ENCODE data around the gene LY6G6D. TPM values are rescaled to one million over a fixed set of nuclear protein-coding genes. Genes with fewer than 3 reads are reported as not detected.
A peak's percentile ranks its signal among the peaks of the same experiment; 100 is the strongest.

LY6G6D gene
- total and polyA plus RNA-seq, 2 donors (not counting 3 experiments of a cell fraction or from before 2014, with no cell fraction given), result not detected

DNA sequence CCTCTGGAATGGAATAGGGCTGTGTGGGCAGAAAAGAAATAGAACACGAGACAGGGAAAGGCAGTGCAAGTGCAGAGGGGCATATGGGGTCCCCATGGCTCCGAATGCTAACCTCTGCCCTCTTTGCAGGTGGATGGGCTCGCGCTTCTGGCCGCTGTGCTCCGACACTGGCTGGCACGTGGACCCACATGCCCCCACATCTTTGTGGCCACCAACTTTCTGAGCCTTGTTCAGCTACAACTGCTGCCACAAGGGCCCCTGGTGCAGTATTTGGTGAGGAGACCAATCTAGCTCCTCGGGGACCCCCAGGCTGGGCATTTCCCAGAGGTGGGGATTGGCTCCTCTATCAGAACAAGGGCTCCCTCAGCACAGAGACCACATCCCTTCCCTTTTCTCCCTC, 46.2 kb downstream of the LY6G6D start:
- no peak for TF ChIP-seq FOS (IDR thresholded peaks at IDR 0.05; ENCODE audit: borderline replicate concordance, insufficient read depth, low read length)
- TF ChIP-seq MYC (IDR thresholded peaks at IDR 0.05; ENCODE audit: low read depth, low read length), result no peak
- TF ChIP-seq EZH2 (IDR thresholded peaks at IDR 0.05; ENCODE audit: borderline replicate concordance, low read depth, low read length, severe bottlenecking), result no peak
- no peak for TF ChIP-seq POLR2A (IDR thresholded peaks at IDR 0.05; ENCODE audit: low read depth, low read length)
- no peak for TF ChIP-seq JUN (IDR thresholded peaks at IDR 0.05; ENCODE audit: borderline replicate concordance, insufficient read depth, insufficient read length, low read depth)
- TF ChIP-seq POLR2AphosphoS5 (IDR thresholded peaks at IDR 0.05; ENCODE audit: insufficient read depth, low read depth, low read length), result no peak
- H3K27me3 ChIP-seq (ENCODE audit: control insufficient read depth in 2 of 2, insufficient read depth in 2 of 2, low read length in 2 of 2), result no peaks in the 10 kb centered on the region
- FAIRE-seq (no peak), DNase-seq (ENCODE audit: low read depth, low spot score) (no peak)
- no TSS peak for BruUV-seq (replicated peaks)
- no peaks in the 10 kb centered on the region for H4K20me1 ChIP-seq (replicated peaks; ENCODE audit: control insufficient read depth, extremely low read depth, insufficient read depth, low read length)
- H3K79me2 ChIP-seq (ENCODE audit: control insufficient read depth, insufficient read depth, low read length), result no peaks in the 10 kb centered on the region
- no peaks in the 10 kb centered on the region for H3K4me1 ChIP-seq (ENCODE audit: control insufficient read depth, extremely low read depth, insufficient read depth, low read length)
- intact Hi-C loops (cut with micrococcal nuclease), result no loop called here
- dilution Hi-C loops (cut with MboI; ENCODE audit: extremely low pct_ligation_motif_present, low sequenced_read_pairs), result no loop called here
- H3K9me1 ChIP-seq (replicated peaks; ENCODE audit: control insufficient read depth, extremely low read depth, insufficient read depth, low read length), result no peaks in the 10 kb centered on the region
- H2AFZ ChIP-seq (ENCODE audit: low read depth, low read length), result no peak overlapping the region
- H3K9ac ChIP-seq (replicated peaks; ENCODE audit: extremely low read depth, insufficient read depth, low read length), result no peak overlapping the region
- no peak overlapping the region for H3K4me3 ChIP-seq (replicated peaks in 1 of 3; ENCODE audit: insufficient read depth in 1 of 3, low read depth in 1 of 3, low read length in 3 of 3)
- POLR2A ChIA-PET, result no interaction called here
- peaks cover 2% of the 10 kb centered on the region in 2 experiments for H3K36me3 ChIP-seq (ENCODE audit: control insufficient read depth in 2 of 2, extremely low read depth in 1 of 2, insufficient read depth in 2 of 2, low read length in 2 of 2)
- CTCF ChIA-PET, result interaction anchor here (1.0 kb wide), 1 partner anchor 9 kb away, joined by 3 read pairs; no protein-coding TSS in a partner anchor
- no peak overlapping the region for H3K27ac ChIP-seq (ENCODE audit: insufficient read depth, low read depth, low read length)
- no peak overlapping the region for H3K4me2 ChIP-seq (ENCODE audit: insufficient read depth, low read length)
- H3K9me3 ChIP-seq (replicated peaks; ENCODE audit: control insufficient read depth, insufficient read depth, low read length), result no peaks in the 10 kb centered on the region

DNA sequence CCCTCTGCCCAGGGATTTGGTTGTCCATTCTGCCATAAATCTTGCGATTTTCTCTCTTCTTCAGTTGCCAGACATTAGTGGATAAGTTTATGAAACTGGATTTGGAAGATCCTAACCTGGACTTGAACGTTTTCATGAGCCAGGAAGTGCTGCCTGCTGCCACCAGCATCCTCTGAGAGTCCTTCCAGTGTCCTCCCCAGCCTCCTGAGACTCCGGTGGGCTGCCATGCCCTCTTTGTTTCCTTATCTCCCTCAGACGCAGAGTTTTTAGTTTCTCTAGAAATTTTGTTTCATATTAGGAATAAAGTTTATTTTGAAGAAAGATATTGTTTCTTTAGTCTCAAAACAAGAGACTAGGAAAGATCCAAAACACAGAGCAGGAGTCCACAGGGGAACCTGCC, 47.2 kb downstream of the LY6G6D start, which contains the start of gene SAPCD1:
SAPCD1 (plus strand) TSS at position 301 of the 400 bp plus-strand sequence. CDS start 399 bp downstream, outside the sequence.
- dilution Hi-C loops (cut with MboI; ENCODE audit: extremely low pct_ligation_motif_present, low sequenced_read_pairs), result no loop called here
- CTCF ChIA-PET, result no interaction called here

More for the DNA sequence above, 47.2 kb downstream of the LY6G6D start, which contains the start of gene SAPCD1:
- H3K9me1 ChIP-seq (replicated peaks; ENCODE audit: control insufficient read depth, extremely low read depth, insufficient read depth, low read length), result no peaks in the 10 kb centered on the region
- intact Hi-C loops (cut with micrococcal nuclease), result no loop called here
- H3K4me2 ChIP-seq (ENCODE audit: insufficient read depth, low read length), result no peak within 1 kb of the TSS
- no peak within 1 kb of the TSS for H3K4me3 ChIP-seq (replicated peaks in 1 of 3; ENCODE audit: insufficient read depth in 1 of 3, low read depth in 1 of 3, low read length in 3 of 3)
- no peak for DNase-seq (ENCODE audit: low read depth, low spot score)
- no peak within 1 kb of the TSS for H3K9ac ChIP-seq (replicated peaks; ENCODE audit: extremely low read depth, insufficient read depth, low read length)
- POLR2A ChIA-PET, result no interaction called here
- H3K79me2 ChIP-seq (ENCODE audit: control insufficient read depth, insufficient read depth, low read length), result no peaks in the 10 kb centered on the region
- H2AFZ ChIP-seq (ENCODE audit: low read depth, low read length), result no peak within 1 kb of the TSS
- peaks cover 2% of the 10 kb centered on the region in 2 experiments for H3K36me3 ChIP-seq (ENCODE audit: control insufficient read depth in 2 of 2, extremely low read depth in 1 of 2, insufficient read depth in 2 of 2, low read length in 2 of 2)
- FAIRE-seq, result no peak
- no peaks in the 10 kb centered on the region for H3K9me3 ChIP-seq (replicated peaks; ENCODE audit: control insufficient read depth, insufficient read depth, low read length)
- H3K4me1 ChIP-seq (ENCODE audit: control insufficient read depth, extremely low read depth, insufficient read depth, low read length), result no peaks in the 10 kb centered on the region
- H3K27ac ChIP-seq (ENCODE audit: insufficient read depth, low read depth, low read length), result peak within 1 kb of the TSS; percentile 2
- BruUV-seq (replicated peaks), result TSS peak; percentile 12
- no peaks in the 10 kb centered on the region for H3K27me3 ChIP-seq (ENCODE audit: control insufficient read depth in 2 of 2, insufficient read depth in 2 of 2, low read length in 2 of 2)
- TF ChIP-seq FOS (IDR thresholded peaks at IDR 0.05; ENCODE audit: borderline replicate concordance, insufficient read depth, low read length) (no peak), JUN (IDR thresholded peaks at IDR 0.05; ENCODE audit: borderline replicate concordance, insufficient read depth, insufficient read length, low read depth) (no peak), GATA2 (IDR thresholded peaks at IDR 0.05; ENCODE audit: insufficient read depth, insufficient read length, low read depth, low read length) (no peak), POLR2AphosphoS5 (IDR thresholded peaks at IDR 0.05; ENCODE audit: insufficient read depth, low read depth, low read length) (no peak), POLR2A (IDR thresholded peaks at IDR 0.05; ENCODE audit: low read depth, low read length) (no peak), EZH2 (IDR thresholded peaks at IDR 0.05; ENCODE audit: borderline replicate concordance, low read depth, low read length, severe bottlenecking) (no peak), MYC (IDR thresholded peaks at IDR 0.05; ENCODE audit: low read depth, low read length) (no peak)
- TF ChIP-seq, protein P1, sequence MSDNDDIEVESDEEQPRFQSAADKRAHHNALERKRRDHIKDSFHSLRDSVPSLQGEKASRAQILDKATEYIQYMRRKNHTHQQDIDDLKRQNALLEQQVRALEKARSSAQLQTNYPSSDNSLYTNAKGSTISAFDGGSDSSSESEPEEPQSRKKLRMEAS (IDR thresholded peaks at IDR 0.05; ENCODE audit: insufficient read depth, insufficient read length), result no peak
- TF ChIP-seq, protein P2, sequence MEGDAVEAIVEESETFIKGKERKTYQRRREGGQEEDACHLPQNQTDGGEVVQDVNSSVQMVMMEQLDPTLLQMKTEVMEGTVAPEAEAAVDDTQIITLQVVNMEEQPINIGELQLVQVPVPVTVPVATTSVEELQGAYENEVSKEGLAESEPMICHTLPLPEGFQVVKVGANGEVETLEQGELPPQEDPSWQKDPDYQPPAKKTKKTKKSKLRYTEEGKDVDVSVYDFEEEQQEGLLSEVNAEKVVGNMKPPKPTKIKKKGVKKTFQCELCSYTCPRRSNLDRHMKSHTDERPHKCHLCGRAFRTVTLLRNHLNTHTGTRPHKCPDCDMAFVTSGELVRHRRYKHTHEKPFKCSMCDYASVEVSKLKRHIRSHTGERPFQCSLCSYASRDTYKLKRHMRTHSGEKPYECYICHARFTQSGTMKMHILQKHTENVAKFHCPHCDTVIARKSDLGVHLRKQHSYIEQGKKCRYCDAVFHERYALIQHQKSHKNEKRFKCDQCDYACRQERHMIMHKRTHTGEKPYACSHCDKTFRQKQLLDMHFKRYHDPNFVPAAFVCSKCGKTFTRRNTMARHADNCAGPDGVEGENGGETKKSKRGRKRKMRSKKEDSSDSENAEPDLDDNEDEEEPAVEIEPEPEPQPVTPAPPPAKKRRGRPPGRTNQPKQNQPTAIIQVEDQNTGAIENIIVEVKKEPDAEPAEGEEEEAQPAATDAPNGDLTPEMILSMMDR (IDR thresholded peaks at IDR 0.05; ENCODE audit: extremely low read depth in 1 of 2, insufficient read depth in 1 of 2, low read depth in 1 of 2, low read length in 2 of 2), result no peak
- no peaks in the 10 kb centered on the region for H4K20me1 ChIP-seq (replicated peaks; ENCODE audit: control insufficient read depth, extremely low read depth, insufficient read depth, low read length)

Measured in endothelial cell of umbilical vein (primary cell).